ENCODE results near the gene GRID1. TPM values are rescaled to one million over a fixed set of nuclear protein-coding genes. Genes with fewer than 3 reads are reported as not detected.
A peak's percentile ranks its signal among the peaks of the same experiment; 100 is the strongest.

The GRID1 gene
- total RNA-seq, 1 experiment from 2014 or later: 0.07 TPM

GRCh38 chr10:86357676-86358075 lies 8.9 kb downstream of the GRID1 start:
- DNase-seq: no peak
- Histone ChIP-seq H3K4me1 (ENCODE audit: low read length) (peaks cover 22% of the 10 kb centered on the region), H3K27me3 (ENCODE audit: low read length) (no peaks in the 10 kb centered on the region), H3K9ac (ENCODE audit: low read length) (no peak overlapping the region), H3K4me3 (ENCODE audit: low read length) (no peak overlapping the region), H3K27ac (ENCODE audit: low read length) (no peak overlapping the region), H3K4me2 (ENCODE audit: low read depth, low read length, poor library complexity, severe bottlenecking) (peak overlapping the region; percentile 7), H2AFZ (ENCODE audit: low read length) (no peak overlapping the region), H3K9me2 (replicated peaks; ENCODE audit: insufficient read depth, low read length) (no peaks in the 10 kb centered on the region), H3K36me3 (ENCODE audit: insufficient read depth, low read length) (no peaks in the 10 kb centered on the region), H4K20me1 (ENCODE audit: insufficient read depth, low read depth, low read length) (no peaks in the 10 kb centered on the region), H3K79me2 (ENCODE audit: low read length) (no peaks in the 10 kb centered on the region), H3K9me3 (ENCODE audit: low read length) (no peaks in the 10 kb centered on the region)

- no peaks in the 10 kb centered on the region for H3K36me3 ChIP-seq (ENCODE audit: insufficient read depth, low read length)
- no peak overlapping the region for H2AFZ ChIP-seq (ENCODE audit: low read length)
- H4K20me1 ChIP-seq (ENCODE audit: insufficient read depth, low read depth, low read length): no peaks in the 10 kb centered on the region
- peaks cover 22% of the 10 kb centered on the region for H3K4me1 ChIP-seq (ENCODE audit: low read length)
- no peaks in the 10 kb centered on the region for H3K9me3 ChIP-seq (ENCODE audit: low read length)
- no peak overlapping the region for H3K9ac ChIP-seq (ENCODE audit: low read length)
- no peaks in the 10 kb centered on the region for H3K9me2 ChIP-seq (replicated peaks; ENCODE audit: insufficient read depth, low read length)
- no peak overlapping the region for H3K4me2 ChIP-seq (ENCODE audit: low read depth, low read length, poor library complexity, severe bottlenecking)
- H3K27ac ChIP-seq (ENCODE audit: low read length): no peak overlapping the region
- no peaks in the 10 kb centered on the region for H3K27me3 ChIP-seq (ENCODE audit: low read length)
- H3K4me3 ChIP-seq (ENCODE audit: low read length): no peak overlapping the region
- H3K79me2 ChIP-seq (ENCODE audit: low read length): no peaks in the 10 kb centered on the region
- DNase-seq: no peak
Measured at GRCh38 chr10:86357041-86357440, 9.6 kb downstream of the GRID1 start.

GRCh38 chr10:86356296-86356695 lies 10.3 kb downstream of the GRID1 start:
- H3K36me3 ChIP-seq (ENCODE audit: insufficient read depth, low read length): no peaks in the 10 kb centered on the region
- H3K4me1 ChIP-seq (ENCODE audit: low read length): peaks cover 22% of the 10 kb centered on the region
- no peak overlapping the region for H3K4me3 ChIP-seq (ENCODE audit: low read length)
- no peaks in the 10 kb centered on the region for H4K20me1 ChIP-seq (ENCODE audit: insufficient read depth, low read depth, low read length)
- no peaks in the 10 kb centered on the region for H3K27me3 ChIP-seq (ENCODE audit: low read length)
- H3K79me2 ChIP-seq (ENCODE audit: low read length): no peaks in the 10 kb centered on the region
- no peak for DNase-seq
- no peak overlapping the region for H3K9ac ChIP-seq (ENCODE audit: low read length)
- H3K9me3 ChIP-seq (ENCODE audit: low read length): no peaks in the 10 kb centered on the region
- H3K27ac ChIP-seq (ENCODE audit: low read length): no peak overlapping the region
- H2AFZ ChIP-seq (ENCODE audit: low read length): no peak overlapping the region
- no peak overlapping the region for H3K4me2 ChIP-seq (ENCODE audit: low read depth, low read length, poor library complexity, severe bottlenecking)
- no peaks in the 10 kb centered on the region for H3K9me2 ChIP-seq (replicated peaks; ENCODE audit: insufficient read depth, low read length)

GRCh38 chr10:86355571-86356038 lies 11.0 kb downstream of the GRID1 start:
- Histone ChIP-seq H3K36me3 (ENCODE audit: insufficient read depth, low read length) (no peaks in the 10 kb centered on the region), H4K20me1 (ENCODE audit: insufficient read depth, low read depth, low read length) (no peaks in the 10 kb centered on the region), H3K79me2 (ENCODE audit: low read length) (no peaks in the 10 kb centered on the region), H3K27ac (ENCODE audit: low read length) (no peak overlapping the region), H3K27me3 (ENCODE audit: low read length) (no peaks in the 10 kb centered on the region), H3K9me3 (ENCODE audit: low read length) (no peaks in the 10 kb centered on the region), H3K9ac (ENCODE audit: low read length) (no peak overlapping the region), H3K4me1 (ENCODE audit: low read length) (peaks cover 22% of the 10 kb centered on the region), H2AFZ (ENCODE audit: low read length) (no peak overlapping the region), H3K9me2 (replicated peaks; ENCODE audit: insufficient read depth, low read length) (no peaks in the 10 kb centered on the region), H3K4me3 (ENCODE audit: low read length) (no peak overlapping the region), H3K4me2 (ENCODE audit: low read depth, low read length, poor library complexity, severe bottlenecking) (no peak overlapping the region)
- DNase-seq: peak; percentile 51

- no peaks in the 10 kb centered on the region for H3K27me3 ChIP-seq (ENCODE audit: low read length)
- no peak for DNase-seq
- H3K4me3 ChIP-seq (ENCODE audit: low read length): no peak overlapping the region
- no peaks in the 10 kb centered on the region for H3K36me3 ChIP-seq (ENCODE audit: insufficient read depth, low read length)
- no peaks in the 10 kb centered on the region for H3K9me2 ChIP-seq (replicated peaks; ENCODE audit: insufficient read depth, low read length)
- H3K4me2 ChIP-seq (ENCODE audit: low read depth, low read length, poor library complexity, severe bottlenecking): no peak overlapping the region
- no peaks in the 10 kb centered on the region for H3K79me2 ChIP-seq (ENCODE audit: low read length)
- no peak overlapping the region for H2AFZ ChIP-seq (ENCODE audit: low read length)
- H3K27ac ChIP-seq (ENCODE audit: low read length): no peak overlapping the region
- no peaks in the 10 kb centered on the region for H4K20me1 ChIP-seq (ENCODE audit: insufficient read depth, low read depth, low read length)
- no peak overlapping the region for H3K9ac ChIP-seq (ENCODE audit: low read length)
- no peaks in the 10 kb centered on the region for H3K9me3 ChIP-seq (ENCODE audit: low read length)
- peaks cover 22% of the 10 kb centered on the region for H3K4me1 ChIP-seq (ENCODE audit: low read length)
Measured at GRCh38 chr10:86354761-86355540, 11.6 kb downstream of the GRID1 start.

- peaks cover 22% of the 10 kb centered on the region for H3K4me1 ChIP-seq (ENCODE audit: low read length)
- no peak for DNase-seq
- no peaks in the 10 kb centered on the region for H3K27me3 ChIP-seq (ENCODE audit: low read length)
- H2AFZ ChIP-seq (ENCODE audit: low read length): no peak overlapping the region
- no peak overlapping the region for H3K4me2 ChIP-seq (ENCODE audit: low read depth, low read length, poor library complexity, severe bottlenecking)
- H3K79me2 ChIP-seq (ENCODE audit: low read length): no peaks in the 10 kb centered on the region
- H3K9me3 ChIP-seq (ENCODE audit: low read length): no peaks in the 10 kb centered on the region
- no peaks in the 10 kb centered on the region for H4K20me1 ChIP-seq (ENCODE audit: insufficient read depth, low read depth, low read length)
- H3K36me3 ChIP-seq (ENCODE audit: insufficient read depth, low read length): no peaks in the 10 kb centered on the region
- no peak overlapping the region for H3K9ac ChIP-seq (ENCODE audit: low read length)
- no peak overlapping the region for H3K27ac ChIP-seq (ENCODE audit: low read length)
- no peak overlapping the region for H3K4me3 ChIP-seq (ENCODE audit: low read length)
- no peaks in the 10 kb centered on the region for H3K9me2 ChIP-seq (replicated peaks; ENCODE audit: insufficient read depth, low read length)
Measured at GRCh38 chr10:86353506-86354485, 12.8 kb downstream of the GRID1 start.

GRCh38 chr10:86350897-86351296 lies 15.7 kb downstream of the GRID1 start:
- Histone ChIP-seq H3K9me3 (ENCODE audit: low read length) (no peaks in the 10 kb centered on the region), H3K27me3 (ENCODE audit: low read length) (no peaks in the 10 kb centered on the region), H3K4me3 (ENCODE audit: low read length) (no peak overlapping the region), H3K4me1 (ENCODE audit: low read length) (peaks cover 8% of the 10 kb centered on the region), H4K20me1 (ENCODE audit: insufficient read depth, low read depth, low read length) (no peaks in the 10 kb centered on the region), H3K36me3 (ENCODE audit: insufficient read depth, low read length) (no peaks in the 10 kb centered on the region), H3K4me2 (ENCODE audit: low read depth, low read length, poor library complexity, severe bottlenecking) (no peak overlapping the region), H3K9ac (ENCODE audit: low read length) (no peak overlapping the region), H2AFZ (ENCODE audit: low read length) (no peak overlapping the region), H3K27ac (ENCODE audit: low read length) (no peak overlapping the region), H3K79me2 (ENCODE audit: low read length) (no peaks in the 10 kb centered on the region), H3K9me2 (replicated peaks; ENCODE audit: insufficient read depth, low read length) (no peaks in the 10 kb centered on the region)
- DNase-seq: no peak

Data from Karpas-422 (cell line).